ENCODE data around the gene SLC15A4. TPM values are rescaled to one million over a fixed set of nuclear protein-coding genes. Genes with fewer than 3 reads are reported as not detected.

SLC15A4 gene
- total and polyA plus RNA-seq, 2 donors (not counting 1 experiment from before 2014, with no cell fraction given) = 35.8 to 36.3 TPM

- H3K4me1 ChIP-seq (ENCODE audit: control insufficient read depth, extremely low read depth, insufficient read depth, low read length) = peaks cover 4% of the 10 kb centered on the region
- no peaks in the 10 kb centered on the region for H3K9me3 ChIP-seq (ENCODE audit: control insufficient read depth, insufficient read depth, low read depth, low read length)
- TF ChIP-seq EZH2 (IDR thresholded peaks at IDR 0.05; ENCODE audit: low read length, missing control alignments) (no peak), CTCF (conservative IDR thresholded peaks at IDR 0.05 in 1 of 2, IDR thresholded peaks at IDR 0.05 in 1 of 2; ENCODE audit: low read depth in 1 of 2, low read length in 2 of 2) (no peak)
- no peak overlapping the region for H3K27ac ChIP-seq (ENCODE audit: insufficient read depth, low read length)
- H3K79me2 ChIP-seq (ENCODE audit: control insufficient read depth, insufficient read depth, low read length) = peaks cover 53% of the 10 kb centered on the region
- DNase-seq (ENCODE audit: low read depth in 2 of 2) = no peak
- H3K4me2 ChIP-seq (ENCODE audit: extremely low read depth, insufficient read depth, low read length) = no peak overlapping the region
- H3K36me3 ChIP-seq (ENCODE audit: control insufficient read depth, insufficient read depth, low read length) = peaks cover 12% of the 10 kb centered on the region
- H3K9ac ChIP-seq (ENCODE audit: insufficient read depth, low read length) = no peak overlapping the region
- H2AFZ ChIP-seq (ENCODE audit: low read length) = no peak overlapping the region
- H4K20me1 ChIP-seq (ENCODE audit: control insufficient read depth, extremely low read depth, insufficient read depth, low read length) = no peaks in the 10 kb centered on the region
- H3K27me3 ChIP-seq (ENCODE audit: control insufficient read depth, insufficient read depth, low read length) = no peaks in the 10 kb centered on the region
- no peak overlapping the region for H3K4me3 ChIP-seq (replicated peaks in 1 of 4; ENCODE audit: control extremely low read depth in 1 of 4, insufficient read depth in 1 of 4, low read depth in 3 of 4, low read length in 4 of 4)
Measured at GRCh38 chr12:128811806-128812205, 12.0 kb downstream of the SLC15A4 start.

- Histone ChIP-seq H3K4me2 (ENCODE audit: extremely low read depth, insufficient read depth, low read length) (peak overlapping the region; percentile 45), H3K4me1 (ENCODE audit: control insufficient read depth, extremely low read depth, insufficient read depth, low read length) (peaks cover 4% of the 10 kb centered on the region), H3K9me3 (ENCODE audit: control insufficient read depth, insufficient read depth, low read depth, low read length) (no peaks in the 10 kb centered on the region), H3K9ac (ENCODE audit: insufficient read depth, low read length) (peak overlapping the region; percentile 20), H3K4me3 (replicated peaks in 1 of 4; ENCODE audit: control extremely low read depth in 1 of 4, insufficient read depth in 1 of 4, low read depth in 3 of 4, low read length in 4 of 4) (peak overlapping the region in 1 of 4 experiments; percentile 6), H4K20me1 (ENCODE audit: control insufficient read depth, extremely low read depth, insufficient read depth, low read length) (no peaks in the 10 kb centered on the region), H3K27ac (ENCODE audit: insufficient read depth, low read length) (peak overlapping the region; percentile 51), H3K79me2 (ENCODE audit: control insufficient read depth, insufficient read depth, low read length) (peaks cover 40% of the 10 kb centered on the region), H3K27me3 (ENCODE audit: control insufficient read depth, insufficient read depth, low read length) (no peaks in the 10 kb centered on the region), H2AFZ (ENCODE audit: low read length) (no peak overlapping the region), H3K36me3 (ENCODE audit: control insufficient read depth, insufficient read depth, low read length) (peaks cover 12% of the 10 kb centered on the region)
- DNase-seq (ENCODE audit: low read depth in 2 of 2) = peak in 1 of 2 donors; percentile 22
- TF ChIP-seq EZH2 (IDR thresholded peaks at IDR 0.05; ENCODE audit: low read length, missing control alignments) (no peak), CTCF (conservative IDR thresholded peaks at IDR 0.05 in 1 of 2, IDR thresholded peaks at IDR 0.05 in 1 of 2; ENCODE audit: low read depth in 1 of 2, low read length in 2 of 2) (no peak)
Measured at GRCh38 chr12:128810182-128811127, 13.3 kb downstream of the SLC15A4 start.

- Histone ChIP-seq H3K36me3 (ENCODE audit: control insufficient read depth, insufficient read depth, low read length) (peaks cover 10% of the 10 kb centered on the region), H4K20me1 (ENCODE audit: control insufficient read depth, extremely low read depth, insufficient read depth, low read length) (no peaks in the 10 kb centered on the region), H3K27ac (ENCODE audit: insufficient read depth, low read length) (no peak overlapping the region), H3K27me3 (ENCODE audit: control insufficient read depth, insufficient read depth, low read length) (no peaks in the 10 kb centered on the region), H3K9me3 (ENCODE audit: control insufficient read depth, insufficient read depth, low read depth, low read length) (no peaks in the 10 kb centered on the region), H3K79me2 (ENCODE audit: control insufficient read depth, insufficient read depth, low read length) (peaks cover 30% of the 10 kb centered on the region), H3K9ac (ENCODE audit: insufficient read depth, low read length) (no peak overlapping the region), H3K4me3 (replicated peaks in 1 of 4; ENCODE audit: control extremely low read depth in 1 of 4, insufficient read depth in 1 of 4, low read depth in 3 of 4, low read length in 4 of 4) (no peak overlapping the region), H2AFZ (ENCODE audit: low read length) (no peak overlapping the region), H3K4me2 (ENCODE audit: extremely low read depth, insufficient read depth, low read length) (no peak overlapping the region), H3K4me1 (ENCODE audit: control insufficient read depth, extremely low read depth, insufficient read depth, low read length) (peaks cover 4% of the 10 kb centered on the region)
- TF ChIP-seq CTCF (conservative IDR thresholded peaks at IDR 0.05 in 1 of 2, IDR thresholded peaks at IDR 0.05 in 1 of 2; ENCODE audit: low read depth in 1 of 2, low read length in 2 of 2) = no peak
- TF ChIP-seq EZH2 (IDR thresholded peaks at IDR 0.05; ENCODE audit: low read length, missing control alignments) = no peak
- no peak for DNase-seq (ENCODE audit: low read depth in 2 of 2)
Measured at GRCh38 chr12:128808651-128809050, 15.1 kb downstream of the SLC15A4 start.

Data from fibroblast of lung (primary cell).